ENCODE results near the gene EPC2. TPM values are rescaled to one million over a fixed set of nuclear protein-coding genes. Genes with fewer than 3 reads are reported as not detected.

The EPC2 gene, protein sequence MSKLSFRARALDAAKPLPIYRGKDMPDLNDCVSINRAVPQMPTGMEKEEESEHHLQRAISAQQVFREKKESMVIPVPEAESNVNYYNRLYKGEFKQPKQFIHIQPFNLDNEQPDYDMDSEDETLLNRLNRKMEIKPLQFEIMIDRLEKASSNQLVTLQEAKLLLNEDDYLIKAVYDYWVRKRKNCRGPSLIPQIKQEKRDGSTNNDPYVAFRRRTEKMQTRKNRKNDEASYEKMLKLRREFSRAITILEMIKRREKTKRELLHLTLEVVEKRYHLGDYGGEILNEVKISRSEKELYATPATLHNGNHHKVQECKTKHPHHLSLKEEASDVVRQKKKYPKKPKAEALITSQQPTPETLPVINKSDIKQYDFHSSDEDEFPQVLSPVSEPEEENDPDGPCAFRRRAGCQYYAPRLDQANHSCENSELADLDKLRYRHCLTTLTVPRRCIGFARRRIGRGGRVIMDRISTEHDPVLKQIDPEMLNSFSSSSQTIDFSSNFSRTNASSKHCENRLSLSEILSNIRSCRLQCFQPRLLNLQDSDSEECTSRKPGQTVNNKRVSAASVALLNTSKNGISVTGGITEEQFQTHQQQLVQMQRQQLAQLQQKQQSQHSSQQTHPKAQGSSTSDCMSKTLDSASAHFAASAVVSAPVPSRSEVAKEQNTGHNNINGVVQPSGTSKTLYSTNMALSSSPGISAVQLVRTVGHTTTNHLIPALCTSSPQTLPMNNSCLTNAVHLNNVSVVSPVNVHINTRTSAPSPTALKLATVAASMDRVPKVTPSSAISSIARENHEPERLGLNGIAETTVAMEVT
- 22.2 TPM for polyA plus RNA-seq (2013, experiment 1 of 2)
- 22.5 TPM for polyA plus RNA-seq (2013, experiment 2 of 2)

DNA sequence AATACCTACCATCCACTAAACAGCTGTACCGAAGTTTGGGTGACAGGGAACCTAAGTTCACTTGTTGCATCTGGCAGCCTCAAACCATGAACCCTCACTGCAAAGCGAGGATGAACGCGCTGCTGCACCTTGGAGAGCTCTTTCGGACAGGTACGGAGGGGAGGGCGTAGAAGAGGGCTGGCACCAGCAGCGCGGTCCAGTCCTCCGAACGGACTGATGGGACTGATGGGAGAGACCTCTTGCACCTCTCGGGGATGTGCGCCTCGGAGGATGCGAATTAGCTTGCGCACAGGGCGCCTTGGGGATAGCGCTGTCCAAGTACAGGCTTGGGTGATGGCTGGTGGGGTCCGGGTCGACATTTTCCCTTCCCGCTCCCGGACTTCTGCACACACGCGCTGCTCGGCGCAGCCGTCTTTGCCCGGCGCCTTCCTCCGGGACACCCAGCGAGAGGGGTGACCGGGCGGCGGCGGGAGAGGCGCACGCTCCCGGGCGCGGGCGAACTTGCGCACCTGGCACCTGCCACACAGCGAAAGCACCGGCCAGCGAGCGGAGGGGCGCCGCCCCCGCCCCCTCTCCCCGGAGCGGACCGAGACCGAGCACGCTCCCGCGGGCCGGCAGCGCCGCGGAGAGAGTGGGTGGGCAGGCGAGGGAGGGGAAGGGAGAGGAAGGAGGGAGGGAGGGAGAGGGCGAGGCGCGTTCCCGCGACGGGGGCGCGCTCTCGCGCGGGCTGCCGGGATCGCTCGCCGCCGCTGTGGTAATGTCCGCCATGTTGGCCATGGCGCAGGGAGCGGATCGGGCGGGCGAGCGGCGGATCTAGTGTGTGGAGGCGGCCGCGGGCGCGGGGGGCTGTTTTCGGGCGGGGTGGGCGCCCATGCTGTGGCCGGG, at the start of gene EPC2:
EPC2 (plus strand) TSS at position 754 of the 885 bp plus-strand sequence. CDS start 267 bp downstream, outside the sequence.
- Histone ChIP-seq H3K79me2 (ENCODE audit: control insufficient read depth, insufficient read depth, low read length) (peaks cover 32% of the 10 kb centered on the region), H3K56ac (ENCODE audit: low read length) (peak within 1 kb of the TSS; percentile 99), H3K4me1 (ENCODE audit: control insufficient read depth, low read depth, low read length) (no peaks in the 10 kb centered on the region), H2BK5ac (ENCODE audit: low read length) (peak within 1 kb of the TSS; percentile 94), H3K79me1 (ENCODE audit: low read length) (peaks cover 4% of the 10 kb centered on the region), H3K4me3 (ENCODE audit: low read length) (peak within 1 kb of the TSS; percentile 88), H3K27ac (ENCODE audit: low read depth, low read length) (peak within 1 kb of the TSS; percentile 95), H2BK15ac (replicated peaks; ENCODE audit: low read depth) (no peak within 1 kb of the TSS), H3K4ac (ENCODE audit: low read depth, low read length) (peak within 1 kb of the TSS; percentile 93), H4K8ac (ENCODE audit: low read depth, low read length) (peak within 1 kb of the TSS; percentile 88), H3K27me3 (ENCODE audit: insufficient read depth, low read length, poor library complexity) (no peaks in the 10 kb centered on the region), H3K9ac (ENCODE audit: low read length) (peak within 1 kb of the TSS; percentile 95), H3K4me2 (ENCODE audit: low read length) (peak within 1 kb of the TSS; percentile 95), H3K36me3 (ENCODE audit: control insufficient read depth, insufficient read depth, low read length) (no peaks in the 10 kb centered on the region), H2BK120ac (ENCODE audit: low read depth, low read length) (peak within 1 kb of the TSS; percentile 62), H4K5ac (ENCODE audit: low read length) (no peak within 1 kb of the TSS), H3K18ac (ENCODE audit: low read length) (peak within 1 kb of the TSS; percentile 98), H2AK5ac (ENCODE audit: low read length) (no peak within 1 kb of the TSS), H3K23ac (ENCODE audit: low read length) (peak within 1 kb of the TSS; percentile 92)
- WGBS (ENCODE audit: extremely low coverage, insufficient coverage, low lambda C conversion rate), result no CpG with 5 or more reads among the region's 94 CpGs
- DNase-seq, result peak; percentile 87

DNA sequence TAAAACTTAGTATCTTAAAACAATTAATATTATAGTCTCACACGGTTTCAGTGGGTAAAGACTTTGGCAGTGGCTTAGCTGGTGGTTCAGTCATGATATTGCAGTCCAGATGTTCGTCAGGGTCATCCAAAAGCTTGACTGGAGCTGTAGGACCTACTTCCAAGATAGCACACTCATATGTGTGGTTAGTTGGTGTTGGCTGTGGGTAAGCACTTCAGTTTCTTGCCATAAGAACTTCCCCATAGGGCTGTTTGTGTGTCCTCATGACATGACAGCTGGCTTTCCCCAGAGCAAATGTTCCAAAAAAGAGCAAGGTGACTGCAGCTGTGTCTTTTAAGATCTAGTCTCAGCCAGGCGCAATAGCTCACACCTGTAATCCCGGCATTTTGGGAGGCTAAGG, 48.5 kb upstream of the EPC2 start:
- no peaks in the 10 kb centered on the region for H3K79me1 ChIP-seq (ENCODE audit: low read length)
- no peak overlapping the region for H3K18ac ChIP-seq (ENCODE audit: low read length)
- no CpG with 5 or more reads among the region's 4 CpGs for WGBS (ENCODE audit: extremely low coverage, insufficient coverage, low lambda C conversion rate)
- no peak overlapping the region for H3K23ac ChIP-seq (ENCODE audit: low read length)
- H3K4me3 ChIP-seq (ENCODE audit: low read length), result no peak overlapping the region
- no peak overlapping the region for H2BK120ac ChIP-seq (ENCODE audit: low read depth, low read length)
- no peaks in the 10 kb centered on the region for H3K27me3 ChIP-seq (ENCODE audit: insufficient read depth, low read length, poor library complexity)
- H3K9ac ChIP-seq (ENCODE audit: low read length), result no peak overlapping the region
- H2BK15ac ChIP-seq (replicated peaks; ENCODE audit: low read depth), result no peak overlapping the region
- no peak for DNase-seq
- H2AK5ac ChIP-seq (ENCODE audit: low read length), result no peak overlapping the region
- no peak overlapping the region for H3K4ac ChIP-seq (ENCODE audit: low read depth, low read length)
- H3K36me3 ChIP-seq (ENCODE audit: control insufficient read depth, insufficient read depth, low read length), result no peaks in the 10 kb centered on the region
- H3K4me2 ChIP-seq (ENCODE audit: low read length), result no peak overlapping the region
- no peak overlapping the region for H4K5ac ChIP-seq (ENCODE audit: low read length)
- no peak overlapping the region for H3K27ac ChIP-seq (ENCODE audit: low read depth, low read length)
- H2BK5ac ChIP-seq (ENCODE audit: low read length), result no peak overlapping the region
- no peak overlapping the region for H4K8ac ChIP-seq (ENCODE audit: low read depth, low read length)
- H3K79me2 ChIP-seq (ENCODE audit: control insufficient read depth, insufficient read depth, low read length), result no peaks in the 10 kb centered on the region
- H3K56ac ChIP-seq (ENCODE audit: low read length), result no peak overlapping the region
- H3K4me1 ChIP-seq (ENCODE audit: control insufficient read depth, low read depth, low read length), result no peaks in the 10 kb centered on the region

DNA sequence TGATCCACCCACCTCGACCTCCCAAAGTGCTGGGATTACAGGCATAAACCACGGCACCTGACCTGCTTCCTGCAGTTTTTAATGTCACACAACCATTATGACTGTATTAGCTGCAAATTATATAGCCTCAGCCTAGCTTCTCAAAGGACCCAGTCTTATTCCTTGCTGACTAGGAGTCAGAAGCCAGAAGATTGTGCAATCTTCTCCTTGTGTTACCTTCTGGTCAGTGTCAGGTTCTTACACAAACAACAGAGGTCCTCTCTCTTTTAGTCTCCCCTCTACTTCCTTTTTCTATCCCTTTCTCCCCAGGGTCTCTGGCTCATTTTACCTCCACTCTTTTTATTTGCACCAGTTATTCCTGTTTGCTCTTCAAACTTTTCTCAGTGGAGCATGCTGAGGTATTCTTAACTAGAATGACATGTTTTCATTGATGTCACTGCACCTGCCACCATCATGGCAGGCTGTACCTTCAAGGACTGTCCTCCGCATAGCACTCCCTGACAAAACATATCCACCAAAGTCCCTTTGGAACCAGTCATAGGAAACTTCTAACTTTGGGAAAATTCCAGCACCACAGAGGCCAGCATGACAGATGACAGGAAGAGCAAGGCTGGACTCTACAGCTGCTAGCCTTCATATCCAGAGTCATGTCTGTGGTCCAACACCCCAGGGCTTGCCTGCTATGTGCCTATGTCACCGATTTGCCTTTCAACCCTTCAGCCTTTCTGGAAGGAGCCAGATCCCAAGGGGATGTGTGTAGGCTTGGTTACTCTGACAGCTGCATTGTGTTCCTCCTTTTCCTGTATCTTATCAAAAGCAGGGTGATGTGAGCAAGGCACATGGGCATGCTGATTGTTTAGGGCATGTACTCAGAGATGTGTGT, 45.2 kb upstream of the EPC2 start:
- no peak overlapping the region for H2BK5ac ChIP-seq (ENCODE audit: low read length)
- H4K8ac ChIP-seq (ENCODE audit: low read depth, low read length), result no peak overlapping the region
- H3K4ac ChIP-seq (ENCODE audit: low read depth, low read length), result no peak overlapping the region
- H3K27me3 ChIP-seq (ENCODE audit: insufficient read depth, low read length, poor library complexity), result no peaks in the 10 kb centered on the region
- no peaks in the 10 kb centered on the region for H3K36me3 ChIP-seq (ENCODE audit: control insufficient read depth, insufficient read depth, low read length)
- no peak overlapping the region for H4K5ac ChIP-seq (ENCODE audit: low read length)
- no peaks in the 10 kb centered on the region for H3K79me1 ChIP-seq (ENCODE audit: low read length)
- no peaks in the 10 kb centered on the region for H3K79me2 ChIP-seq (ENCODE audit: control insufficient read depth, insufficient read depth, low read length)
- no peak overlapping the region for H2BK15ac ChIP-seq (replicated peaks; ENCODE audit: low read depth)
- H3K18ac ChIP-seq (ENCODE audit: low read length), result no peak overlapping the region
- H3K23ac ChIP-seq (ENCODE audit: low read length), result no peak overlapping the region
- H3K9ac ChIP-seq (ENCODE audit: low read length), result no peak overlapping the region
- no peak overlapping the region for H2BK120ac ChIP-seq (ENCODE audit: low read depth, low read length)
- H2AK5ac ChIP-seq (ENCODE audit: low read length), result no peak overlapping the region
- no peak overlapping the region for H3K56ac ChIP-seq (ENCODE audit: low read length)
- no peak for DNase-seq
- no peak overlapping the region for H3K4me2 ChIP-seq (ENCODE audit: low read length)
- no peak overlapping the region for H3K4me3 ChIP-seq (ENCODE audit: low read length)
- no peaks in the 10 kb centered on the region for H3K4me1 ChIP-seq (ENCODE audit: control insufficient read depth, low read depth, low read length)
- WGBS (ENCODE audit: extremely low coverage, insufficient coverage, low lambda C conversion rate), result no CpG with 5 or more reads among the region's 4 CpGs
- no peak overlapping the region for H3K27ac ChIP-seq (ENCODE audit: low read depth, low read length)

DNA sequence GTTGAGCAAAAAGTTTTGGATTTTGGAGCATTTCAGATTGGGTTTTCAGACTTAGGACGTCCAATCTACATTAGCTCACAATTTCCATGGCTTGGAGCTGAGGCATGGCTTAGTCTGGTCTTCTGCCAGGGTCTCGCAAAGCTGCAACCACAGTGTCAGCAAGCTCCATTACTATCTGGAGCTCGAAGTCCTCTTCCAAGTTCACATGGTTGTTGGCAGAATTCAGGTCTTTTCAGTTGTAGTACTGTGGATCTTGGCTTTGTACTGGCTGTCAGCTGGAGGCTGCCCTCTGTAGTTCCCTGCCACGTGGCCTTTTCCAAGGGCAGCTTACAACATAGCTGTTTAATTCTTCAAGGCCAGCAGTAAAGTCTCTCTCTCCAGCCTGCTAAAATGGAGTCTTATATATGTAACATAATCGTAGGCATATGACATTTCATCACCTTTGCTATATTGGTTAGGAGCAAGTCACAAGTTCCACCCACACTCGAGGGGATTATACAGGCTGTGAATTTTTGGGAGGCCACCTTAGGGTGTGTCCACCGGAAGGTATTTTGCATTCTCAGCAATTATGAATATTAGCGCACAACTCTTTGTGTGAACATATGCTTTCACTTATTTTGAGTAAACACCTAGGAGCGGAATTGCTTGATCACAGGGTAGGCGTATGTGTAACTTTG, 41.5 kb upstream of the EPC2 start:
- Histone ChIP-seq H3K79me2 (ENCODE audit: control insufficient read depth, insufficient read depth, low read length) (no peaks in the 10 kb centered on the region), H3K27me3 (ENCODE audit: insufficient read depth, low read length, poor library complexity) (no peaks in the 10 kb centered on the region), H3K23ac (ENCODE audit: low read length) (no peak overlapping the region), H3K4me3 (ENCODE audit: low read length) (no peak overlapping the region), H3K27ac (ENCODE audit: low read depth, low read length) (no peak overlapping the region), H3K36me3 (ENCODE audit: control insufficient read depth, insufficient read depth, low read length) (no peaks in the 10 kb centered on the region), H4K5ac (ENCODE audit: low read length) (no peak overlapping the region), H3K9ac (ENCODE audit: low read length) (no peak overlapping the region), H3K18ac (ENCODE audit: low read length) (no peak overlapping the region), H2AK5ac (ENCODE audit: low read length) (no peak overlapping the region), H2BK120ac (ENCODE audit: low read depth, low read length) (no peak overlapping the region), H3K4me2 (ENCODE audit: low read length) (no peak overlapping the region), H2BK5ac (ENCODE audit: low read length) (no peak overlapping the region), H4K8ac (ENCODE audit: low read depth, low read length) (no peak overlapping the region), H3K4ac (ENCODE audit: low read depth, low read length) (no peak overlapping the region), H2BK15ac (replicated peaks; ENCODE audit: low read depth) (no peak overlapping the region), H3K4me1 (ENCODE audit: control insufficient read depth, low read depth, low read length) (no peaks in the 10 kb centered on the region), H3K56ac (ENCODE audit: low read length) (no peak overlapping the region), H3K79me1 (ENCODE audit: low read length) (no peaks in the 10 kb centered on the region)
- DNase-seq, result no peak
- no CpG with 5 or more reads among the region's 10 CpGs for WGBS (ENCODE audit: extremely low coverage, insufficient coverage, low lambda C conversion rate)
